Stomach smooth muscle (tissue), 2 donors: ENCODE results near the gene RNF10.
"Not testable (repeated sequence)": the region's sequence is repeated elsewhere in the genome, so short reads cannot be mapped to it uniquely, and the experiment has no call there.

ENCODE experiments used
- H3K27ac ChIP-seq: one replicate; pipeline ENCODE4 v1.7.0; 2013; ENCODE audit warnings: mild to moderate bottlenecking, low read length, inconsistent platforms
- H3K27me3 ChIP-seq, 2 donors: one replicate each; pipeline ENCODE4 v1.7.0; 2013; ENCODE audit warnings: low read length in 2 of 2; ENCODE audit not compliant: insufficient read depth in 2 of 2, control insufficient read depth in 1 of 2
- H3K36me3 ChIP-seq, 2 donors: one replicate each; pipeline ENCODE4 v1.7.0; 2013; ENCODE audit warnings: low read length in 2 of 2; ENCODE audit not compliant: control insufficient read depth in 2 of 2, insufficient read depth in 2 of 2
- H3K4me1 ChIP-seq: one replicate; pipeline ENCODE4 v1.7.0; 2013; ENCODE audit warnings: low read length; ENCODE audit not compliant: control insufficient read depth, insufficient read depth
- H3K4me3 ChIP-seq, 2 donors: one replicate each; pipeline ENCODE4 v1.7.0; 2013; ENCODE audit warnings: low read length in 2 of 2
- H3K9ac ChIP-seq, 2 donors: one replicate each; pipeline ENCODE4 v1.7.0; 2013; ENCODE audit warnings: low read length in 2 of 2, mild to moderate bottlenecking in 1 of 2
- H3K9me3 ChIP-seq, 2 donors: one replicate each; pipeline ENCODE4 v1.7.0; 2013; ENCODE audit warnings: low read length in 2 of 2; ENCODE audit not compliant: control insufficient read depth in 2 of 2
- donor health status: healthy.
- donor health status: Pancreatic carcinoma.

Gene RNF10

DNA sequence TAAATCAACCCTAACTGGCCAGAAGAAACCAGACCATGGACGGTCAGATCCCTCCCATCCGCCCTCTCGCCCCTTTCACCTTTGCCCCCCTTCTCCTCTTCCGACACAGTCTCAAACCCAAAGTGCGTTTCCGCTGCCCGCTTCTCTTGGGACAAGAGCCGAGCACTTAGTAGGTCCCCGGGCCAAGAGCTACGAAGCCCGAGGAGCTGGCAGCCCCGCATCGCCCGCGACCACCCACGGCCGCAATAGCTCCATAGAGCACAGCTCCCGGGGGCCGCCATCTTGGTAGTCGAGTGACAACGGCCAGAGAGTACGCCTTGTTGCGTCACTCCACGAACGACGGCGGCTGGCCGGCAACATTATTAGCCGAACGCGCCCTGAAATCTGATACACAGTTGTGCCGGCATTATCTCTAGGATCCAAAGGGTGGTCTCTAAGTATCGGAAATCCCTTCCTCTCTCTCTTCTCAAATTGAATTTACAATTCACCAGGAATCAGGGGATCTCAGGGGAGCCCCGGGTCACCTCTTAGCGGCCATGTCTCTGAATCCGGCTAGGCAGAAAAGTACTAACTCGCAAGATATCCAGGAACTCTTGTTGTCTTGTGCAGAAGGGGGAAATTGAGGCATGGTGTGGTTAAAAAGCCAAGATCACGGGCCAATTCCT lies 5.2 kb upstream of the RNF10 start, which contains the start of gene COQ5:
COQ5 (minus strand) TSS at position 298 of the 665 bp plus-strand sequence; CDS start at position 281, 17 bp downstream.
- peak within 1 kb of the TSS; percentile 93 for H3K27ac ChIP-seq
- H3K4me3 ChIP-seq = peak within 1 kb of the TSS; percentile 90 to 97
- no peaks in the 10 kb centered on the region for H3K36me3 ChIP-seq
- H3K9ac ChIP-seq = peak within 1 kb of the TSS; percentile 88 to 92
- peaks cover 3% of the 10 kb centered on the region for H3K4me1 ChIP-seq
- no peaks in the 10 kb centered on the region for H3K27me3 ChIP-seq
- no peaks in the 10 kb centered on the region for H3K9me3 ChIP-seq

DNA sequence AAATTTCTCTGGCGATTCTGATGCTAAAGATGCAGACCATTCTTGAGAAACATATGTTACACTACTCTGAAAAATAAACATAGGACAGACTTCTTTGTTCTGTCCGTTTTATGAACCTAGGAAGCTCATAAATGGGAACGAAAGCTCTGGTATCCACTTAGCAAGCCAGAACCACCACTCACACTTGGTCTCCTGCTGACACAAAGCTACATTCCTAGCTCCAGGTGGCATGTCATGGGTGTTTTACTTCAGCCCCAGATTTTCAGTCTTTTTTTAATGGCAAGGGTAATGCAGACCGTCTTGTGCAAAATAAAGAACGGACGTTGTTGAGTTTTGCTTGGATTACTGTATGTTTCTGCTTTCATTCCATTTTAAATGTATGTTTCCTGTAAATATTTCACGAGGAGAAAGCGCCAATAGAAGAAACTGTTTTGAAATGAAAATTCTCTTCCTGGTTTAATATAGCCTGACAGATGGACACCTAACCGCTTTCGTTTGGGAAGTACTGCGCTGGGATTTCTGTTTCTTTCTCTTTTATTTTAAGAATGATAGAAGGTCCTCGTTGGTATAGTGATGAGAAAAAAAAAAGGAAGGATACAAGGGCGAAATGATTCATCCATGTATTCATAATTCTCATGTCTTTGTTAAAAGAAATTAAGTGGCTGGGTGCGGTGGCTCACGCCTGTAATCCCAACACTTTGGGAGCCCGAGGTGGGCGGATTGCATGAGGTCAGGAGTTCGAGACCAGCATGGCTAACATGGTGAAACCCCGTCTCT lies 4.3 kb upstream of the RNF10 start:
- H3K4me3 ChIP-seq = peak overlapping the region; percentile 90 to 97

DNA sequence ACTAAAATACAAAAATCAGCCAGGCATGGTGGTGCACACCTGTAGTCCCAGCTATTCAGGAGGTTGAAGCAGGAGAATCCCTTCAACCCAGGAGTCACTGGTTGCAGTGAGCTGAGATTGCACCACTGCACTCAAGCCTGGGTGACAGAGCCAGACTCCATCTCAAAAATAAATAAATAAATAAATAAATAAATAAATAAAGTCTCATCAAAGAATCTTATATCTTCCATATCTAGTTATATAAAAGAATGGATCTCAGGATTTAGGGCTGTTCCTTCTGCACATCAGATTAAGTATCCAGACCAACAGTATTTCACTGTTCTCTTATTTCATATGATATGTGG lies 3.8 kb upstream of the RNF10 start:
- Histone ChIP-seq H3K27ac (peak overlapping the region; percentile 93), H3K4me3 (peak overlapping the region in 1 of 2 donors; percentile 90)
- not testable (repeated sequence) for H3K36me3 ChIP-seq, H3K27me3 ChIP-seq, H3K9ac ChIP-seq, H3K4me1 ChIP-seq, H3K9me3 ChIP-seq

More for the DNA sequence above, 4.3 kb upstream of the RNF10 start:
- Histone ChIP-seq H3K9ac (peak overlapping the region; percentile 88 to 92), H3K27me3 (no peaks in the 10 kb centered on the region), H3K4me1 (peaks cover 3% of the 10 kb centered on the region), H3K27ac (peak overlapping the region; percentile 93), H3K9me3 (no peaks in the 10 kb centered on the region), H3K36me3 (no peaks in the 10 kb centered on the region)

DNA sequence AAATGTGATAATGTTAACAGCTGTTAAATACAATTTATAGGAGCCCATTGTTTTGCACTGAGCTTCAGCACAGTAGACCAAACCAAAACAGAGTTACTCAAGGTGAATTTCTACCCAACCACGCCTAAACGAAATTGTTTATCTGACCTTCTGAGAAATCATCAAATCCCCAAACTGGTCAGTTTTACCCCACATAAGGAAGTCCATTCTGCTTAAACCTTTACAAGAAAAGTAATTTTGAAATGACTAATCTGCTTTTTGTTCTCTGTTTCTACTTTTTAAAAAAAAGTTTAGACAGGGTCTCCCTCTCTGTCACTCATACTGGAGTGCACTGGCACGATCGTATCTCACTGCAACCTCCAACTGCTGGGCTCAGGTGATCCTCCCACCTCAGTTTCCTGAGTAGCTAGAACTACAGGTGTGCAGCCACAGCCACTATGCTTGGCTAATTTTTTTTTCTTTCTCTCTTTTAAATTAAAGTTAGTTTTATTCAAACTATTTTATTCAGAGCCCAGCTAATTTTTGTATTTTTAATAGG lies 1.4 kb upstream of the RNF10 start:
- Histone ChIP-seq H3K9me3 (no peaks in the 10 kb centered on the region), H3K4me1 (peaks cover 16% of the 10 kb centered on the region), H3K4me3 (no peak overlapping the region), H3K9ac (no peak overlapping the region), H3K27me3 (no peaks in the 10 kb centered on the region), H3K27ac (no peak overlapping the region), H3K36me3 (peaks cover 0 to 3% of the 10 kb centered on the region in 2 donors)

DNA sequence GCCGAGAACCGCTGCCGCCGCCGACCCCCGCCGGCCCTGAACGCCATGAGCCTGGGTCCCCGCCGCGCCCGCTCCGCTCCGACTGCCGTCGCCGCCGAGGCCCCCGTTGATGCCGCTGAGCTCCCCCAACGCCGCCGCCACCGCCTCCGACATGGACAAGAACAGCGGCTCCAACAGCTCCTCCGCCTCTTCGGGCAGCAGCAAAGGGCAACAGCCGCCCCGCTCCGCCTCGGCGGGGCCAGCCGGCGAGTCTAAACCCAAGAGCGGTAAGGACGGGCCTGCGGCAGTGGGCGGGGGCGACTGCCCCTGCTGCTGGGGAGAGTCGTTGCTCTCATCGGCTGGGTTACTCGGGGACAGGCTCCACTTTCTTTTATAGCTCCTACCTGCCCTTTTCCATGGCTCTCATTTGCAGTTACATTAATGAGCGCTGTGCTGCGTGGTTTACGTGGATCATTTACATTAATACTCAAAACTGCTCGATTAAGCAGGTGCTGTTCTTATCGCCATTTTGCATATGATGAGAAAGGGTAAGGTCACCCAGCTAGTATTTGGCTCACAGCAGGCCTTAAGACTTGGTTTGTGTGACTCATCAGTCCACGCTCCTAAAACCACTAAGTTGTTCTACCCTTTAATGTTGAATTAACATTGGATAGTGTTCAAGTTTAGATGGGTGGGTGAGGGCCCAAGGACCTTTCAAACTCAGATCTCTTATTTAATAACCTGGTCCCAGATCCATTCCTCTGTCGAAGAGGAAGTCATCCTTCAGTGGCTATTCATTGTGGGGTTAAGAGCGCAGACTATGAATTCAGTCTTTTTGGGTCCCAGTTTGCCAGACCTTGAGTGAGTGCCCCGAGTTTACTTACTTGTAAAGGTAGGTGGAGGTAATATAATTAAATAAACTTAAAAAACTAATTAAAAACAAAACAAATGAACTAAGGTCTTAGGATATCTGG lies 823 bp downstream of the RNF10 start:
- Histone ChIP-seq H3K36me3 (peaks cover 0 to 3% of the 10 kb centered on the region in 2 donors), H3K9me3 (no peaks in the 10 kb centered on the region), H3K4me3 (peak overlapping the region; percentile 75 to 96), H3K4me1 (peaks cover 32% of the 10 kb centered on the region), H3K27me3 (no peaks in the 10 kb centered on the region), H3K27ac (peak overlapping the region; percentile 93), H3K9ac (peak overlapping the region; percentile 88 to 91)

DNA sequence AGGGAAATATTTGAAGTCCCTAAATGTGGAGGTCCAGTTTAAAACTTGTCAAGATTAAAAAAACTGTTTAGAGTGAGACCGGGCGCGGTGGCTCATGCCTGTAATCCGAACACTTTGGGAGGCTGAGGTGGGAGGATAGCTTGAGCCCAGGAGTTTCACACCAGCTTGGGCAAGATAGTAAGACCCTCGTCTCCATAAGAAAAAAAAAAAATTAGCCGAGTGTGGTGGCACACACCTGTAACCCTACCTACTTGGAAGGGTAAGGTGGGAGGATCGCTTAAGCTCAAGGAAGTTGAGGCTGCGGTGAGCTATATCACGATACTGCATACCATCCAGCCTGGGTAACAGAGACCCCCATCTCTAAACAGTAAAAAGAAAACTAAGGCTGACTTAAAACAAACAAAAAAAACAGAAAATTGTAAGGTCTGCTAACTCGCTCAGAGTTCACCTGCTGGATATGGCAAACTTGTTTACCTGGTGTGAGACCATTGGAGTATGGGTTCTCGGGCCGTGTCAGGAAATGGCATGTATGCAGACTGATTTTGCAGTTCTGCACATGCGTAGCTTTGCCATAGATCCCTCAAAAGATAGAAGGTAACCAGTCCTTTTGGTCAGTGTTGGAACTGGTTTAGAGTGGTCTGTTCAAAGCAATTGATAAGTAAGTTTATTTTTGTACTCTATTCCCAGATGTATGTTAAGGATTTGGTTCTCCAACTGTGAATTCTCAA lies 2.1 kb downstream of the RNF10 start:
- no peaks in the 10 kb centered on the region for H3K27me3 ChIP-seq
- H3K4me3 ChIP-seq = peak overlapping the region; percentile 75 to 96
- peak overlapping the region; percentile 88 to 91 for H3K9ac ChIP-seq
- H3K4me1 ChIP-seq = peaks cover 32% of the 10 kb centered on the region
- H3K36me3 ChIP-seq = peaks cover 0 to 3% of the 10 kb centered on the region in 2 donors
- H3K9me3 ChIP-seq = no peaks in the 10 kb centered on the region
- no peak overlapping the region for H3K27ac ChIP-seq

DNA sequence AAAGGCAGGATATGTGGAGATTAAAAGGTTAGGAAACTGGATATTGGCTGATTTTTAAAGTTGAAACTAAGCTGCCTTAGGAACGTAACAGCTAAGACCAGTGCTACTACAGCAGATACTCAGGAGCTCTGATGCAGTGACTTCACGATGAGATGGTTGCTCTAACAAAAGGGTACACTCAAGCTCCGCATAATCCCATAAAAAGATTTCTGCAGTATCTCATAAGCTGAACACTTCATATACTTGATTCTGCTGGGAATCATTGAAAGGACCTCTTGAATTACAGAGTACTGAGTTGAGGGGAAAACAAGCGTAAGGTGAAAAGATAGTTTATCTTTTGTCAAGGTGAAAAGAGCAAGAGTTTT lies 3.7 kb downstream of the RNF10 start:
- Histone ChIP-seq H3K27me3 (no peaks in the 10 kb centered on the region), H3K4me1 (peaks cover 32% of the 10 kb centered on the region), H3K36me3 (peaks cover 0 to 3% of the 10 kb centered on the region in 2 donors), H3K27ac (peak overlapping the region; percentile 46), H3K9ac (peak overlapping the region; percentile 2 to 46), H3K4me3 (peak overlapping the region; percentile 30 to 40), H3K9me3 (no peaks in the 10 kb centered on the region)

DNA sequence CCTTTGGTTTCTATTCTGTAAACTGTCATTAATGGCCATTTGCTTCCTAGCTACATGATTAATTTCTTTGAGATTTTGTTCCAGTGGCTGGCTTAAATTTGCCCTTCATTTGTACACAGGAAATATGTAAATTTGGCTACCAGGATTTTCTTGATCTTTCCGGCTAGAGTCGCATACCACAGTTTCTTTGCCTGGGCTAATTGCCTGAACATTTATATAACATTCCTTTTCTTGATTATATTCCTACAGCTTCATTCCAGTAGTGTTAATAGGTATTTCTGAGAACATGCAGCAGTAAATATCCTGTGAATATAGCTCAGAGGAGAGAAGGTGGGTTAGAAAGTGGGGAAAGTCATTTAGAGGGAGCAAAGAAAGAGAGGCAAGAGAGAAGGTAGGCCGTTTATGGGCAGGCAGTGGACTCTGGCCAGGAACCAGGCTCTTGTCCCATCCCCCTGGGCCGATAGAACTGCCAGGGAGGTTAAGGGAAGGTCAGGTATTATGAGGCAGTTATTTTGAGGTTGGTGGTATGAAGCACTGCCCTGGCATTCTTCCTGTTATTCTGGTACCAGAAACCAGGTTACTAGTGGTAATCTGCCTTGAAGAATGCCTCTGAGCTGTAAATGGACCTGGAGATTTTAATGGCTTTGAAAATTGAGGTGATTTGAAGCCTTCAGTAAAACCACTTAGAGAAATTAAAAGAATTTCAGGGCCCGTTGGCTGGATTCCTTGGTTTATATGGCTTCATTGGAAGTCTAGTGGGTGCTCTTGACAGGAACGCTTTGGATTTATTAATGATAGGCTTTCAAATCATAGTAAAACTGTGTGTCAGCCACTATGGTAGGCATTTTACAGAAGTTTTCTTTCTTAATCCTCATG lies 4.4 kb downstream of the RNF10 start:
- Histone ChIP-seq H3K27ac (peak overlapping the region; percentile 46), H3K4me1 (peaks cover 38% of the 10 kb centered on the region), H3K4me3 (peak overlapping the region; percentile 30 to 45)

DNA sequence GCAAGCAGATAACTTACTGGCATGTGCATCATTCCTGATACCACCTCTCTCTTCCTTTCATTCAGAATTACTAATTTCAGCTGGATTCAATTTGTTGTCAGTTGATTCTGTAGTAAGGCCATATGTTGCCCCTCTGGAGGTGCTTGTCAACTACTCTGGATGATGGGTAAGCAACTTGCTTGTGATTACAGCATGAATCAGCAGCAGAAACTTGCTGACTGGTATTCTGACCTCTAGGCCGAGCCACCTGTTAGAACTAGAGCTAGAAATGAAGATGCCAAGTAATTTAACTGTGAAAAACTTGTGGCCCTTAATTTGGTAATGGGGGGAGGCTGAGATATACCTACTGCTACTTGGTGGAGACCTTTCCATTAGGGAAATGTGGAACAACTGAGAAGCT lies 5.1 kb downstream of the RNF10 start:
- Histone ChIP-seq H3K4me3 (peak overlapping the region; percentile 40 to 42), H3K4me1 (peaks cover 45% of the 10 kb centered on the region), H3K36me3 (peaks cover 0 to 3% of the 10 kb centered on the region in 2 donors), H3K9ac (no peak overlapping the region), H3K27ac (peak overlapping the region; percentile 19), H3K9me3 (no peaks in the 10 kb centered on the region), H3K27me3 (no peaks in the 10 kb centered on the region)

More for the DNA sequence above, 4.4 kb downstream of the RNF10 start:
- Histone ChIP-seq H3K27me3 (no peaks in the 10 kb centered on the region), H3K36me3 (peaks cover 0 to 3% of the 10 kb centered on the region in 2 donors), H3K9ac (peak overlapping the region; percentile 1 to 46), H3K9me3 (no peaks in the 10 kb centered on the region)
